DMS53 treated with DMSO at 0.1 percent for 48 hours (cell line): ENCODE measurements around the gene FGGY.

Experiments
- DNase-seq: peaks from one replicate; lab custom pipeline; 2025; ENCODE audit not compliant: unreplicated experiment; lab: John Stamatoyannopoulos, UW

FGGY gene

GRCh38 chr1:59315529-59316463 lies 18.9 kb downstream of the FGGY start:
- DNase-seq = no peak

GRCh38 chr1:59316497-59317128 lies 19.7 kb downstream of the FGGY start:
- DNase-seq = no peak

GRCh38 chr1:59317343-59317742 lies 20.4 kb downstream of the FGGY start:
- DNase-seq = no peak

GRCh38 chr1:59317780-59318179 lies 20.9 kb downstream of the FGGY start:
- DNase-seq = no peak

- DNase-seq = no peak
Observed at GRCh38 chr1:59318271-59318860, 21.5 kb downstream of the FGGY start.

- DNase-seq = no peak
Observed at GRCh38 chr1:59322394-59322793, 25.5 kb downstream of the FGGY start.

GRCh38 chr1:59322814-59323213 lies 25.9 kb downstream of the FGGY start:
- DNase-seq = no peak

- DNase-seq = no peak
Observed at GRCh38 chr1:59323879-59324278, 27.0 kb downstream of the FGGY start.

GRCh38 chr1:59328353-59328752 lies 31.5 kb downstream of the FGGY start:
- DNase-seq = no peak

- no peak for DNase-seq
Observed at GRCh38 chr1:59329412-59330053, 32.6 kb downstream of the FGGY start.

- no peak for DNase-seq
Observed at GRCh38 chr1:59331686-59332620, 35.1 kb downstream of the FGGY start.

- DNase-seq = no peak
Observed at GRCh38 chr1:59332983-59333382, 36.1 kb downstream of the FGGY start.

- DNase-seq = no peak
Observed at GRCh38 chr1:59333626-59334277, 36.9 kb downstream of the FGGY start.

GRCh38 chr1:59340411-59341307 lies 43.8 kb downstream of the FGGY start:
- no peak for DNase-seq

GRCh38 chr1:59342801-59343575 lies 46.1 kb downstream of the FGGY start:
- no peak for DNase-seq

- DNase-seq = no peak
Observed at GRCh38 chr1:59343576-59343840, 46.6 kb downstream of the FGGY start.

- no peak for DNase-seq
Observed at GRCh38 chr1:59345221-59345620, 48.3 kb downstream of the FGGY start.

GRCh38 chr1:59346429-59346828 lies 49.5 kb downstream of the FGGY start:
- no peak for DNase-seq
